Measurements from ENCODE around the gene MYL6B.
"Not testable (repeated sequence)": the region's sequence is repeated elsewhere in the genome, so short reads cannot be mapped to it uniquely, and the experiment has no call there.

Gene MYL6B

DNA sequence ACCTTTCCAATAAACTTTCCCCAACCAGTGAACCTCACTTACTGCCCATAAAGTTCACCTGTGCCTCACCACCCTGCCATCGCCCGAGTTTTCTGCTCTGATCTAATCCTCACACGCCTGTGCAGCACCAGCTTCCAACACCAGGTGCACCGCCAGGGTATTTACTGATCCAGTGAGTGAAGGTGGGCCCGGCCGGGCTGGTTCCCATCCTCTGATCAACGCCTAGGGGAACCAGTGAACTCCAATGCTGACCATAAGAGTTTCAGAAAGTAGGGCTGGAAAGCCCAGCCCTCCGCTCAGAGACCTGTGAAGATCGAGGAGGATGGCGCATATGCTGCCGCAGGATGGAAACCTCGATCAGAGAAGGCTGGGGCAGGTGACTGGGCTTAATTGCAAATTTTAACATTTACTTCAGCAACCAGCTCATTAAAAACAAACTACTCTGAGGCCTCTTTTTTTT is 685 bp upstream of the MYL6B start:
- peak in 1 of 2 donors; percentile 9 for DNase-seq (ENCODE audit: low read depth in 2 of 2, low spot score in 1 of 2)

DNA sequence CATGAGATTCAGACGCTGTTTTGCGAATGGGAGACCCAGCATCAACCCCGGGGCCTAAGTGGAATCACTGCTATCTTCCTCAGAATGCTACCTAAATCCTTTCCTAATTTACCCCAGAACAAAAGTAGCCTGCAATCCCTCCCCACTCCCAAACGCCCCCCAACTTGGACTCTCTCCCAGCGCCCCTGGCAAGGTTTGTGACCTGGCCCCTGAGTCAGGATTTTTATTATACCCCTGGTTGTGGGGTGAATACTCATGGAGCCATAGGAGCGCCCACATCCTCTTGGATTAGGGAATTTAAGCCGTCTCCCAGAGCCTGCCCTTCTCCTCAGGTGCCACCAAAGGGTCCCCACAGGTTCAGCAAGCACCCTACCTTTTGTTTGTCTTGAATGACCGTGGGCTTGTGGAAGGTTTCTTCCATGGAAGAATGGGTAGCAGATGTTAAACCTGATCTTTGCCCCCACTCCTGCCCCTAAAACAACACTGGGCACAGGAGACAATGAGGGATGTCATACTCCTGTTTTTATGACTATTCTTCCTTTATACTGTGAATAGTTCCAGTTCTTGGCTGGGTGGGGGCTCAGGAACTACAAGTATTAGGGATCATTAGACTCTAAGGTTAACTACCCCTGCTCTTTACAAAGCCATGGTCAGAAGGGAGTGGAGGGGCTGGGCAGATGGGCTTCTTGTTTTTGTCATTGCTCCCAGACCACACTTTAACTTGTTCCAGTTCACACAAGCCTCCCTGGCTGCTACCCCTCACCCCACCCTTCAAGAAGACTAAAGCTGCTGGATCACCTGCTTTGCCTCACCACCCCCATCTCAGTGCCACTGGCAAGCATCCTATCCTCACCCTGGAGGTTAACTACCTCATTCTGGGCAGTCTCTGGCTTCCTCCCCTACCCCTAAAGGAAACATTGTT is 630 bp downstream of the MYL6B start:
- DNase-seq (ENCODE audit: low read depth in 2 of 2, low spot score in 1 of 2) = no peak

DNA sequence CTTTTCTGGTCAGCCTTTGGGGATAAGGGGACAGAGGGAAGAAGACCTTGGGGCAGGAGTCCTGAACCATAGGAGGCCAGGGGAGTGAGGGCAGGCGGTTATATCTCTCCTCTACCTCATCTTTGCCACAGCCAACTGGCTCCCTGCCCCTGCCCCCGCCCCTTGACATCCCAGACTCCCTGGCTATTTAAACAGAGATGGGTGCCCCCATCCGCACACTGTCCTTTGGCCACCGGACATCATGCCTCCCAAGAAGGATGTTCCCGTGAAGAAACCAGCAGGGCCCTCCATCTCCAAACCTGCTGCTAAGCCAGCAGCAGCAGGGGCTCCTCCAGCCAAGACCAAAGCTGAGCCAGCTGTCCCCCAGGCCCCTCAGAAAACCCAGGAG is 1.3 kb downstream of the MYL6B start:
- no peak for DNase-seq (ENCODE audit: low read depth in 2 of 2, low spot score in 1 of 2)

DNA sequence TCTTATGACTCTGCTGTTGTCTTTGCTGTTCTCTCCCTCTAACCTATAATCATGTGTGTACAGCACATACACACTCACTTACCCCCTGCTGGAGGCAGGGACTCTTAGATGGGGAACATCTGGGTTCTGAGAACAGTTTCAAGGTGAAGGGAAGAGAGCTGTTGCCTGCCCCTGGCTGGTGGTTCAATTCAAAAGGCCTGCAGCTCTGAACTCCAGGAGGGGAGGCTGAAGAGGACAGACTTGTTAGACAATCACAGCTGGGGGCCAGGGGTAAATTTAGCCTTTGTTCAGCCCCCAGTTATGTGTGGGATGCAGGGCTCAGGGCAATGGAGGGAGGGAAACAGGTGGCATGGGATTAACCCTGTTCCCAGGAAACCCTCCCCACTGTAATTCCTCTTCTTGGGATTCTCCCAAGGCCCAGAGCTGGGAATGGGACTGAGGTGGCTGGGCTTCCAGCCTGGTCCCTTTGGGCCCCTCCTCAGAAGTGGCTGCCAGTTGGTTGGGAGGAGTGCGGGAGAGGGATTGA is 1.9 kb downstream of the MYL6B start:
- DNase-seq (ENCODE audit: low read depth in 2 of 2, low spot score in 1 of 2) = no peak

DNA sequence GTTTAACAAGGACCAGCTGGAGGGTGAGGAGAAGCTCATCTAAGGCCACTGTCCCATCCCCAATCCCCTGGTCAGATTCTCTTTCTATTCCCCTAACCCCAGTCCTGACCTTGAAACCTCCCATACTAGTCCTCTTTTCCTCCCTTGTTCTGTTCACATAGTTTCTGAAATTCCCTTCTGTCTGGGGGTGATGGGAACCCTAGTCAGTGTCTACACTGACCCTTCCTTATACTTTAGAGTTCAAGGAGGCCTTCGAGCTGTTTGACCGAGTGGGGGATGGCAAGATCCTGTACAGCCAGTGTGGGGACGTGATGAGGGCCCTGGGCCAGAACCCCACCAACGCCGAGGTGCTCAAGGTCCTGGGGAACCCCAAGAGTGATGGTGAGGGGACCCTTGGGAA is 2.4 kb downstream of the MYL6B start:
- no peak for DNase-seq (ENCODE audit: low read depth in 2 of 2, low spot score in 1 of 2)

DNA sequence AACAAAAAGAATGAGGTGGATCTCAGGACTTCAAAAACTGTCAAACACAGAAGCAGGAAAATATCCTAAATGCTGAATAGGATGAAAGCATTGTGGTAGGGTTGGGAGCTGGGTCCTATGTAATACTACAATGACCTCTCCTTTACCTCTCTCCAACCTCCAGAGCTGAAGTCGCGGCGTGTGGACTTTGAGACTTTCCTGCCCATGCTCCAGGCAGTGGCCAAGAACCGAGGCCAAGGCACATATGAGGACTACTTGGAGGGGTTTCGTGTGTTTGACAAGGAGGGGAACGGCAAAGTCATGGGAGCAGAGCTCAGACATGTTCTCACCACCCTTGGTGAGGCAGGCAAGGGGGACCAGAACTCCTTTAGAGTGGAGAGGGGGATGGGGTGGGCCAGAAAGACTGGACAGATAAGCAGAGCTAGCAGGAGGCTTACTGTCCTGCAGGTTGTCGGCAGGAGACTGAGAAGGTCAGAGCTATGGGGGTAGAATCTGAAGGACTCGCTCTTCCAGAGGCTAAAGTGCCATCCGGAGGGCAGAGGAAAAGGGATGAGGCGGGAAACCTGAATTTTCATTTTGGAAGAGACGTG is 3.0 kb downstream of the MYL6B start:
- DNase-seq (ENCODE audit: low read depth in 2 of 2, low spot score in 1 of 2) = no peak

DNA sequence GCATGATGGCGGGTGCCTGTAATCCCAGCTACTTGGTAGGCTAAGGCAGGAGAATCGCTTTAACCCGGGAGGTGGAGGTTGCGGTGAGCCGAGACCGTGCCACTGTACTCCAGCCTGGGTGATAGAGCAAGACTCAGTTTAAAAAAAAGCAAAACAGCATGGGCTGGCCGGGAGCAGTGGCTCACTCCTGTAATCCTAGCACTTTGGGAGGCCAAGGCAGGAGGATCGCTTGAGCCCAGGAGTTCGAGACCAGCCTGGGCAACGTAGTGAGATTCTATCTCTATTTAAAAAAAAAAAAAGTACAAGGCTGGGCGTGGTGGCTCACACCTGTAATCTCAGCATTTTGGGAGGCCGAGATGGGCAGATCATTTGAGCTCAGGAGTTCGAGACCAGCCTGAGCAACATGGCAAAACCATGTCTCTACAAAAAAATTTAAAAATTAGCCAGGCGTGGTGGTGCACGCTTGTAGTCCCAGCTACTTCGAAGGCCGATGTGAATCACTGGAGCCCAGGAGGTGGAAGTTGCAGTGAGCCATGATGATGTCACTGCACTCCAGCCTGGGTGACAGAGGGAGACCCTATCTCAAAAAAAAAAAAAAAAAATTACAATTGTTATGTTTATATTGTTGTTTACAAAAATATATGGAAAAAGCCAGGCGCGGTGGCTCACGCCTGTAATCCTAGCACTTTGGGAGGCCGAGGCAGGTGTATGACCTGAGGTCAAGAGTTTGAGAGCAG is 4.2 kb downstream of the MYL6B start:
- not testable (repeated sequence) for DNase-seq (ENCODE audit: low read depth in 2 of 2, low spot score in 1 of 2)

DNA sequence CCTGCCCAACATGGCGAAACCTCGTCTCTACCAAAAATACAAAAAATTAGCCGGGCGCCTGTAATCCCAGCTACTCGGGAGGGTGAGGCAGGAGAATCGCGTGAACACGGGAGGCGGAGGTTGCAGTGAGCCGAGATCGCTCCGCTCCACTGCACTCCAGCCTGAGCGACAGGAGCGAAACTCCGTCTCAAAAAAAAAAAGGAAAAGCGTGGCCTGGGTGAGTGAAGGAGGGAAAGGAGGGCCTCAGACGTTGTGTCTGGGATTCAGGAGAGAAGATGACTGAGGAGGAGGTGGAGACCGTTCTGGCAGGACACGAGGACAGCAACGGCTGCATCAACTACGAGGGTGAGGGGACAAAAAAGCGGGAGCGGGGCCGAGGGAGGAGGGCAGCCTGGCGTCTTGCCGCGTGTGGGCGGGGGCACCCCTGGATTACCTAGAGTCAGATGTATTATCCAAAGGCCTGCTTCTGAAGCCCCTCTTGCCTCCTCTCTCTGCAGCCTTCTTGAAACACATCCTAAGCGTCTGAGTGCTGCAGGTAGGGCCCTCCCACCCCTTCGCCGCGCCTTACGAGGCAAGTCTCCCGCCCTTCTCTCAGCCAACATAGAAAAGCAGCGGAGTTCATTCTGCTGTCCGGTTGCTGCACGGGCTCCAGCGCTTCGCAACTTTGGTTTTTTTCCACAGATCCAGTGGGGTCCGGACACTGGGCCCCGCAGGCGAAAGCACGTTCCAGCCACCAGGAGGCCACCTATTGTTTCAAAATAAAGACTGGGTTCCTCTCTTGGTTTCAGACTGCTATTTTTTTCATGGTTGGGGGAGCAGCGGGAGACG is 5.0 kb downstream of the MYL6B start:
- peak in 1 of 2 donors; percentile 10 for DNase-seq (ENCODE audit: low read depth in 2 of 2, low spot score in 1 of 2)

DNA sequence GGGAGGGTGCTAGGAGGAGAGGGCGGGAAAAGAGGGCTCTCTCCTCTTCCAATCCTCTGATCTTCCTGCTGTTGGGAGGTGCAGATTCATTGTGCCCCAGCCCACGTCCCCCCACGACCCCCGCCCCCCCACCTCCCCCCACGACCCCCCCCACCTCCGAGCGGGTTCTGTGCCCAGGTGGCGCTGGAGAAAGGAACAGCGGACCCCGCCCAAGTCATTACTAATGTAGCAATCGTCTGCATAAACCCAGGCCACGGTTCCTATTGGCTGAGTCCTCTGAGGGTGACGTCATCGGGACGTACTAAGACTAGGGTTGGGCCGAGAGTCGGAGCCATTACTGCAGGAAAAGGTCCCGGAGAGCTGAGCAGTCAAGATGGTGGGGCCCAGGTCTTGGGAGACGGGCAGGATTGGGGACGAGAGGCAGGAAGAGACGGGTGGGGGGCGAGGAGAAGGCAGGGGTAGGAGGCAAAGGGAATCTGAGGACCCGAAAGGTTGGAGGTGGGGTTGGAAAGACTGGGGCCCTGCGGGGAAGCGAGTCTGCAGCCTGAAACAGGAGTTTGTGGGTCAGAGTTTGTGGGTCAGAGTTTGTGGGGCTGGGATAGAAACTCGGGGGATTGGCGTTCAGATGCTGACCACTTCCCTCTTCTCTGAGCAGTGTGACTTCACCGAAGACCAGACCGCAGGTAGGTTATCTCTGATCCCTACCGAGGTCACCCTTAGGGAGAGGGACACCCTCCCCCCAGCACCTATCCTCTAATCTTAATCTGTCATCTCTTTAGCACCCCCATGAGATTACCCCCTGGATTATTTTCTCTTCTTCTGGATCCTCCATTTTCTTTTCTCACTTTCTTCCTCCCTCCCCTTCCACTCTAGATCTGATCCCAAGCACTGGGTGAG is 5.9 kb downstream of the MYL6B start, which contains the start of gene MYL6:
MYL6 (plus strand) TSS at position 331 of the 897 bp plus-strand sequence; CDS start at position 374, 43 bp downstream.
- DNase-seq (ENCODE audit: low read depth in 2 of 2, low spot score in 1 of 2) = peak; percentile 67 to 81

DNA sequence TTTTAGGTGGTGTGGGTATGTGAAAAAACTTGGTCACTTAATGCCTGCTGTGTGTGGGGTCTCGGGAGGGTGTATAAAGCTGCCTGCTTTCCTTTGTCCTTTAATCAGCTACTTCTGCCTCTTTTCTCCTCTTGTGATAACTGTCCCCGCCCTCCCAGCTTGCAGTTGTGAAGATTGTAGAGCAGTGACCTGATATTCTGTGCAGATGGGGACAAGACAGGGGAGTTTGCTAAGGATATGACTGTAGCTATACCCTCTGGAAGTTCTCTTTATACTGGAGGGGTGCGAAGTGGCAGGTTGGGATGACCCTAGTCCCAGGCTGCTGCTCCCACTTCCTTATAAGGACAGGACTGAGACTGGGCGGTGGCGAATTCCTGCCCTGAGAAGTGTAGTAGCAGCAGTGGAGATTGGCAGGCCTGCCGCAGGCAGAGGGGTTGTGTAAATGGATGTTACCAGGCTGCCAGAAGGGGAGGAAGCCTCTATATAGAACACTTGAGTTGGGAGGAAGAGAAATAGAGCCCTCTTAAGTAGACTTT is 6.6 kb downstream of the MYL6B start:
- no peak for DNase-seq (ENCODE audit: low read depth in 2 of 2, low spot score in 1 of 2)

DNA sequence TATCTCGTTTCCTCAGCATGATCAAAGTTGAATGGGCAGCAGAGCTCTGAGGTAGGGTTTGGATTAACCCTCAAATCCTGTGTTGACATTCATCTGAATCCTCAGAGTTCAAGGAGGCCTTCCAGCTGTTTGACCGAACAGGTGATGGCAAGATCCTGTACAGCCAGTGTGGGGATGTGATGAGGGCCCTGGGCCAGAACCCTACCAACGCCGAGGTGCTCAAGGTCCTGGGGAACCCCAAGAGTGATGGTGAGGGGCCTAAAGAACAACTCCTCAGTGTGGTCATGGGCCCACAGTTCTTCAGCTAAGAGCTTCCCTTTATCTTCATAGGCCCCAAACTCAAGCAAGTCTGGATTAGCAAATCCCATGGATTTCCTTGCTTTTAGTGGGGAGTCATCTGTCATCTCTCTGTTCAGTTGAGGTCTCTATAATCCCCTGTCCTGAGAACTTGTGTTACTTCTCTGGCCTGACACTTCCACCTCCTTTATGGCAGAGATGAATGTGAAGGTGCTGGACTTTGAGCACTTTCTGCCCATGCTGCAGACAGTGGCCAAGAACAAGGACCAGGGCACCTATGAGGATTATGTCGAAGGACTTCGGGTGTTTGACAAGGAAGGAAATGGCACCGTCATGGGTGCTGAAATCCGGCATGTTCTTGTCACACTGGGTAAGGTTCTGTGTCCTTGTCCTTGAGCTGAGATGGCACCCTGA is 7.2 kb downstream of the MYL6B start:
- DNase-seq (ENCODE audit: low read depth in 2 of 2, low spot score in 1 of 2) = no peak

DNA sequence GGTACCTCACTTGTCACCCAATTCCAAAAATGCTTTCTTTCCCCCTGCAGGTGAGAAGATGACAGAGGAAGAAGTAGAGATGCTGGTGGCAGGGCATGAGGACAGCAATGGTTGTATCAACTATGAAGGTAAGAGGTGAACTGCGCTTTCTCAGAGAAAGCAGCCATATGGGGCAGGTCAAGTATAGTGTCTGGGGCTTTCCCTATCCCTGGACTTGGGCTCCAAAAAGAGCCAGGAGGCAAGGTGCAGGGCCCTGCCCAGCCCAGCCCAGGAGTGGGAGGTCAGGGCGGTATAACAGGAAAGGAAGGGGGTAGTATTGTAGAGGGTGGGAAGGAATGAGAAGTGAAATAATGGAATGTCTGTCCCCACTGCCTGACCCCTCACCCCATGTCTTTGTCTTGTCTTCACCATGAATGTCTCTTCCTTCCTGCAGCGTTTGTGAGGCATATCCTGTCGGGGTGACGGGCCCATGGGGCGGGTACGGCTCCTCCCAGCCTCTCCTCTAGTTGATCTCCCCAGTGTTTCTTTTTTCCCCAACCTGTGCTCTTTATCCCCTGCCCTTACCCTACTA is 7.9 kb downstream of the MYL6B start:
- no peak for DNase-seq (ENCODE audit: low read depth in 2 of 2, low spot score in 1 of 2)

DNA sequence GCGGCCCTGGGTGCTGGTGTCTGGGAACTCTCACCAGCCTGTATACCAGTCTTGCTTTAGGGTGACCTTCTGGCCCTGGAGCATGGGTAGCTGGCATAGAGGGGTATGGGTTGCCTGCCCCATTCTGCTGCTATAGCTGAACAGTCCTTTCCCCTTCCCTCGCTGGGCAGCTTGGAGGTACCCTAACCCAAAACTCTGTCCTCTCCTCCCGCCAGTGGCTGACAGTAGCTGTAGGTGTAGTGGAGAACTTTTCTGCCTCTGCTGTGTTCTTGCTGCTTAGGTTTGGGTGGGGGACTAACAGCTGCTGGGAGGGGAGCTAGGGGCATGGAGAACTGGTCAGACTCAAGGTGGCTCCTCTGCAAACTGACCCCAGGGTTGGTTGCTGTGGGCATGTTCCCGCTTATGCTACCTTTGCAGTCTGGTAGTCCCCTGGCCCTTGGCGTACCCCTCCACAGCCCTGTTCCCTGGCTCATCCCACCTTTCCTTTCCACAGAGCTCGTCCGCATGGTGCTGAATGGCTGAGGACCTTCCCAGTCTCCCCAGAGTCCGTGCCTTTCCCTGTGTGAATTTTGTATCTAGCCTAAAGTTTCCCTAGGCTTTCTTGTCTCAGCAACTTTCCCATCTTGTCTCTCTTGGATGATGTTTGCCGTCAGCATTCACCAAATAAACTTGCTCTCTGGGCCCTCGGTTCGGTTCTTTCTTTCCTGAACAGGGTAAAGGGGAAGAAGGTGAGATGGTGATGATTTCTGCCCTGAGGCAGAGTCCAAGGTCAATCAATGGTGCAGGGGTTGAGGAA is 8.7 kb downstream of the MYL6B start:
- no peak for DNase-seq (ENCODE audit: low read depth in 2 of 2, low spot score in 1 of 2)

DNA sequence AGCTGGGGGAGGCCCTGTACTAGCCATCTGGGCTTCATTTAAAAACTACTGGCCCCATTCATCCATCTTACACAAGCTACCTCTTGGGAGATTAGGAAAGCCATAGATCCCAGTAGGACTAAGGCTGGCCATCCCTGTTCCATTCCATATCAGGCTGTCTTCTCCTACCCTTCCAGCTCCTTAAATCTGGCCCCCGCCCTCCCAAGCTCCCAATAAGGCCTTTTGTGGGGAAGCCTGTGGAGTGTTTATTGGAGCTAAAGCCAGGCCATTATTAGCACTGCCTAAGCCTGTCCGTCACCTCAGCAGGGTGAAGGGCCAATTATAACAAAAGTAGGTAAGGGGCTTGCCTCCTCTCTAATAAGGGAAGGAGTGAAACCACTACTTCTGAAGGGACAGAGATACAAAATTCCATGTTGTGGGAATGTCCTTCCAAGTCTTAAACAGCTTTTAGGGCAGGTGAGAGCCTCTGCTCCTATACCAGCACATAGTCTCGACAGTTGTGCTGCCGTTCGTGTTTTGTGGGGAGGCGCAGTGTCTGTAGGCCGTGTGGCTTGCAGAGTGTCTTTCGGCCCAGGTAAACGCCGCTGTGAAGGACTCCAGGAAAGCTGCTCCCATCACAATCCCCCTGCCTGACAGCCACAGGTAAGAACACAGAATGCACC is 9.4 kb downstream of the MYL6B start:
- no peak for DNase-seq (ENCODE audit: low read depth in 2 of 2, low spot score in 1 of 2)

DNA sequence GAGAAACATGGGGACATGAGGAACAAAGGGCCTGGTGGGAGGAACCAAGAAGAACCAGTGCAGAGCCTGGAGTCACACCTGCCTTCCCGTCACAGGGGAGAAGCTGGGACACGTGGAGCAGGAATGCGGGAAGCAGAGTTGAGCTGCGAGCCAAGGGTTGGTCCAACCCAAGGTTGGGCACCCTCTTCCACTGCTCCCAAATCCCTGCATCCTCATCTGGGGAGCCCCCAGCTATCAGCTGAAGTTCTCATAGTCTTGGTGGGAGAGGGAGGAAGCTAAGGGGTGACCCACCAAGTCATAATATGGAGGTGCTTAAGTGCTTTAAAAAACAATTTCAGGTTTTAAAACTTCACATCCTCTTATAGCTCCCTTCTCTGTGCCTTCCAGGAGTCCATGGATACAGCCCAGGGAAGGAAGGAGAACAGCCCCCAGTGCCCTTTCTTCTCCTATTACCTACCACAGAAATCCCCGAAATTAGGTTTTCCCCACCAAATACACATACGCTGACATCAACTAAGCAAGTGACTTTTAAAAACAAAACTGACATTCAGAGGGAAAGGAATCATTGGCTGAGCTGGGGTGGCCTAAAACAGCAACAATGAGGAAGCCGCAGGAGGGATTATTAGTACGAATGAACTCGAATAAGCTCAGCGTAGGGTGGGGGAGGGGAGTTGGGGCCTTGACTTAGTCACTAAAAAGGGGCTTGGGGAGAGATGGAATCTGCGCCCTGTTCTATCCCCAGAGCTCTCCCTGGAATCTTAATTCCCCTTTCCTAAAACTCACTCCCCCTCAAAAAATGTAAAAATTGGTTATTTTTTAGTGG is 10.3 kb downstream of the MYL6B start:
- no peak for DNase-seq (ENCODE audit: low read depth in 2 of 2, low spot score in 1 of 2)
